BJ (cell line): ENCODE measurements around the gene CTTN. TPM values are rescaled to one million over a fixed set of nuclear protein-coding genes. Genes with fewer than 3 reads are reported as not detected.

ENCODE experiments used
- CTCF ChIA-PET: fragments of 350-600 bp; formaldehyde crosslinking; extraction: SDS; loops from one replicate; lab custom pipeline; 2021; ENCODE audit warnings: antibody characterized with exemption, inconsistent platforms; lab: Yijun Ruan, JAX
- POLR2A ChIA-PET: fragments of 300-600 bp; sonication (Branson Sonifier 250); formaldehyde crosslinking; extraction: SDS; loops from one replicate; lab custom pipeline; 2021; ENCODE audit warnings: antibody characterized with exemption; lab: Charles Lee
- DNase-seq: peaks from one replicate; pipeline ENCODE4 v3.0.0-alpha.2; 2011; ENCODE audit warnings: low read depth
- H3K27me3 ChIP-seq: 2 replicates; pipeline ENCODE4 v1.6.0; 2011; ENCODE audit warnings: low read length; ENCODE audit not compliant: control insufficient read depth, insufficient read depth
- H3K36me3 ChIP-seq: 2 replicates; pipeline ENCODE4 v1.5.1; 2011; ENCODE audit warnings: low read length; ENCODE audit not compliant: control insufficient read depth, insufficient read depth
- H3K4me3 ChIP-seq: 2 replicates; pipeline ENCODE4 v1.5.1; 2011; ENCODE audit warnings: low read depth, mild to moderate bottlenecking, control low read depth, low read length
- CTCF ChIP-seq: IDR thresholded peaks from 2 replicates; pipeline ENCODE4 v1.5.1; 2011; ENCODE audit warnings: low read depth, mild to moderate bottlenecking, control low read depth, inconsistent platforms, low read length, moderate library complexity; ENCODE audit not compliant: insufficient read depth
- polyA plus RNA-seq: library from polyadenylated mRNA; depleted of rRNA; stranded (reverse); fragments of >200 nt; gene quantifications from 2 replicates; pipeline ENCODE4 v1.2.3, GENCODE V29; 2011

Gene CTTN
- polyA plus RNA-seq, 1 experiment: 166 TPM

GRCh38 chr11:70414341-70415100, 16.2 kb downstream of the CTTN start:
- POLR2A ChIA-PET: no interaction called here
- CTCF ChIA-PET: interaction anchor here (0.8 to 3.1 kb wide), 8 partner anchors 8 to 143 kb away, joined by 3 to 15 read pairs (median 4); partner anchors contain the start of gene PPFIA1
- Histone ChIP-seq H3K36me3 (peaks cover 58% of the 10 kb centered on the region), H3K27me3 (no peaks in the 10 kb centered on the region), H3K4me3 (no peak overlapping the region)
- TF ChIP-seq CTCF: no peak
- no peak for DNase-seq

GRCh38 chr11:70415191-70415590, 16.9 kb downstream of the CTTN start:
- H3K36me3 ChIP-seq: peaks cover 56% of the 10 kb centered on the region
- peak; percentile 87 for TF ChIP-seq CTCF
- DNase-seq: peak; percentile 88
- H3K4me3 ChIP-seq: no peak overlapping the region
- H3K27me3 ChIP-seq: no peaks in the 10 kb centered on the region
- ChIA-PET POLR2A (interaction anchor here (1.0 kb wide), 1 partner anchor 15 kb away, joined by 4 read pairs; no protein-coding TSS in a partner anchor), CTCF (interaction anchor here (0.8 to 3.1 kb wide), 9 partner anchors 9 to 144 kb away, joined by 3 to 15 read pairs (median 4); partner anchors contain the start of gene PPFIA1)

- peak; percentile 39 for DNase-seq
- no peak for TF ChIP-seq CTCF
- Histone ChIP-seq H3K36me3 (peaks cover 55% of the 10 kb centered on the region), H3K27me3 (no peaks in the 10 kb centered on the region), H3K4me3 (no peak overlapping the region)
- ChIA-PET CTCF (interaction anchor here (0.8 to 3.1 kb wide), 8 partner anchors 10 to 145 kb away, joined by 3 to 15 read pairs (median 4); partner anchors contain the start of gene PPFIA1), POLR2A (interaction anchor here (1.0 kb wide), 1 partner anchor 16 kb away, joined by 4 read pairs; no protein-coding TSS in a partner anchor)
These were observed 17.5 kb downstream of the CTTN start for GRCh38 chr11:70415642-70416395.

- DNase-seq: no peak
- Histone ChIP-seq H3K36me3 (peaks cover 54% of the 10 kb centered on the region), H3K27me3 (no peaks in the 10 kb centered on the region), H3K4me3 (no peak overlapping the region)
- ChIA-PET CTCF (interaction anchor here (0.8 kb wide), 1 partner anchor 339 kb away, joined by 3 read pairs; no protein-coding TSS in a partner anchor), POLR2A (no interaction called here)
- no peak for TF ChIP-seq CTCF
These were observed 18.6 kb downstream of the CTTN start for GRCh38 chr11:70416881-70417280.

GRCh38 chr11:70418130-70418529, 19.8 kb downstream of the CTTN start:
- CTCF ChIA-PET: no interaction called here
- peaks cover 56% of the 10 kb centered on the region for H3K36me3 ChIP-seq

More at GRCh38 chr11:70418130-70418529, 19.8 kb downstream of the CTTN start:
- POLR2A ChIA-PET: no interaction called here
- TF ChIP-seq CTCF: no peak
- H3K27me3 ChIP-seq: no peaks in the 10 kb centered on the region
- no peak overlapping the region for H3K4me3 ChIP-seq
- no peak for DNase-seq
